NCI-H82 treated with DMSO at 0.1 percent for 48 hours (cell line): ENCODE measurements around the gene CKB.

Experiments used
- DNase-seq: peaks from one replicate; lab custom pipeline; 2025; ENCODE audit not compliant: unreplicated experiment; lab: John Stamatoyannopoulos, UW

CKB gene

GRCh38 chr14:103539056-103539825 lies 16.6 kb upstream of the CKB start:
- no peak for DNase-seq

DNA sequence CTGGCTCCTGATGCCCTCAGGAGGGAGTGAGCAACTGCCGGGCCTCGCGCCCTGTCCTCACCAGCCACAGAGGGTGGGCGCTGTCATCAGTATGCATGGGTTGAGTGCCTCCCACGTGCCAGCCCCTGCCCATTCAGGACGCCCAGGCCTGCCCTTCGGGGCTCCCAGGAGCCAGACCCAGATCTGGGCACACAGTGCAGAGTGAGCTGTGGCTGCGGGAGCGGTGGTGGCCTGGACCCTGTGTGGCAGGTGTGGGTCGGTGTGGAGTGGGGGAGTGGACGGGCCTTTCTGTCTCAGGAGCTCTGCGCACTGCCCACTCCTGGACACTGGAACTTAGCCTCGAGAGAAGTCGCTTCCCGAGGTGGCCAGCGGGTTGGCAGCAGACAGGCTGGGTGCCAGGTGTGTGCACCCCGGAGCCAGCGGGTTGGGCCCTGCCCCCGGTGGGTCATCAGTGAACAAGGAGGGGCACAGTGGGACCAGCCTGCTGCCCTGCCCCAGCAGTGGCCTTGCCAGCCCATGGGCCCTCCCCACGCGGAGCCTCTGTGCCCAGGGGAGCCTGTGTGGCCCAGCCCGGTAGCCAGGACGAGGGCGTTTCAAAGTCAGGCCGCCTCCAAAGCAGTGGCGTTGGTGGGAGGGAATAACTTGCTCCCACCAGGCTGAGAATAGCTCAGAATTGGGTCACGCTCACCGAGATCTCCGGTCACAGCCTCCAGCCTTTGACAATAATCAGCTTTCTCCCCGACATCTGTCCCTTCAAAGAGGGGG lies 15.8 kb upstream of the CKB start:
- DNase-seq = no peak

- no peak for DNase-seq
These were observed 14.8 kb upstream of the CKB start for GRCh38 chr14:103537175-103537990.

GRCh38 chr14:103536693-103537092 lies 14.1 kb upstream of the CKB start:
- no peak for DNase-seq

- DNase-seq = no peak
These were observed 13.4 kb upstream of the CKB start for GRCh38 chr14:103535891-103536565.

GRCh38 chr14:103535081-103535890 lies 12.7 kb upstream of the CKB start:
- DNase-seq = no peak

- DNase-seq = no peak
These were observed 12.0 kb upstream of the CKB start for GRCh38 chr14:103534576-103535061.

DNA sequence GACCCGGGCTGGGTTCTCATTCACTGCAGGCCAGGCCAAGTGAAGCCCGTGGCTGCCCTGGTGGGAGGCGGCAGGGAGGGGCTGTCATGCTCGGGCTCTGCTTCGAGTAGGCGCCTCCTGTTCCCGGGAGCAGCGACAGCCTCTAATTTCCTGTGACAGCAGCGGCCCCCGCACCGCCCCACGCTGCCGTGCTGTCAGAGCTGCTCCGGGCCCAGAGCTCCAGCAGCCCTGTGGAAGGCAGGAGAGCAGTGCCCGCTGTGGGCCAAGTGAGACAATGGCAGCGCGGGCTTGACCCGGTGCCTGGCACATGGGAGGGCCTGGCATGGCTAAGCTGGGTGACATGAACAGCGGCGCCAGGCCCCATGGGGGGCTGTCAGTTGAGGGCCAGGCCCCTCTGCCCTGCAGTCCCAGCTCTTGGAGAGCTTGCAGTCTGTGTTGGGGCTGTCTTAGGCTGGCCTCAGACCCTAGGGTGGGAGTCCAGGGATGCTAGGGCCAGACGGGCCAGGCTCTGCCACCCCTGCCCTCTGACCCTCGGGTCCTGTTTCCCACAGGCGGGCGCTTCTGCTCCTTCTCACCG lies 11.5 kb upstream of the CKB start:
- DNase-seq = no peak

DNA sequence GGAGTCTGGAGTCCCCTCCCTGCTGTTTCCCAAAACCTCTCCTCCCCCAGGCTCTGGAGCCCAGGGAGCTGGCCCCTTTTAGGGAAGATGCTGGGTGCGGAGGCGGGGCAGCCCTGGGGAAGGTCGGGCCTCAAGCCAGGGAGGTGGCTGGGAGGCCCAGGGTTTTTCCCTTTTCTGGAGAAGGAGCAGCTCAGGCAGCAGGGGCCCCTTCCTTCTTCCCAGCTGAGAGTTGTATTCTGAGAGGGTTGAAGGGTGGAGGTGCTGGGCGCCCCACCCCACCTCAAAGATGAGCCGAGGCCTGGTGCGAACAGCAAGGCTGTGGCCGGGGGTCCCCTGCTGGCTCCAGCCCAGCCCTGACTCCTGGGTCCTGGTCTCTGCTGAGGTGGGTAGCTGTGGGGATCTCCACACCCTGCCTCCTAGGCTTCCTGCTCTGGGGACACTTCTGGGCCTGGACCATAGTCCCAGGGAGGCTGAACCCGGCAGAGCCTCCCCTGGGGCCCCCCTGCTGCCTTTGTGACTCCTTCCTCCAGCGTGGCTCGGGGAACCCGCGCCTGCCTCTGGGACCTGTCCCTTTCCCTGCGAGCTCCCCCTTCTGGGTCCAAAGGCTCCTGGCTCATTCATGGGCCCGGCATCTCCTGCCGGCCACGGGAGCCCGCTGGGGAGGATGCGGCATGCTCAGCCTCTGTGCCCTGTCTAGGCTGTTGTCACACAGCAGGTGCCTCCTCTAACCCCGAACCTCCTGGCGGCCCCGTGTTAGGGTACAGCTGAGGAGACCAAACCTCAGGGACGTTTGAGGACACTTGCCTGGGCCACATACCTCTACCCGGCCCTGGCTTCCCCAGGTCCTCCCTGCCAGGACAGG lies 10.7 kb upstream of the CKB start:
- no peak for DNase-seq

GRCh38 chr14:103532216-103533136 lies 9.8 kb upstream of the CKB start:
- no peak for DNase-seq

GRCh38 chr14:103531421-103532215 lies 9.0 kb upstream of the CKB start:
- no peak for DNase-seq

GRCh38 chr14:103530831-103531230 lies 8.2 kb upstream of the CKB start:
- DNase-seq = no peak

- no peak for DNase-seq
These were observed 7.8 kb upstream of the CKB start for GRCh38 chr14:103530390-103530789.

GRCh38 chr14:103529383-103530365 lies 7.0 kb upstream of the CKB start:
- DNase-seq = no peak

DNA sequence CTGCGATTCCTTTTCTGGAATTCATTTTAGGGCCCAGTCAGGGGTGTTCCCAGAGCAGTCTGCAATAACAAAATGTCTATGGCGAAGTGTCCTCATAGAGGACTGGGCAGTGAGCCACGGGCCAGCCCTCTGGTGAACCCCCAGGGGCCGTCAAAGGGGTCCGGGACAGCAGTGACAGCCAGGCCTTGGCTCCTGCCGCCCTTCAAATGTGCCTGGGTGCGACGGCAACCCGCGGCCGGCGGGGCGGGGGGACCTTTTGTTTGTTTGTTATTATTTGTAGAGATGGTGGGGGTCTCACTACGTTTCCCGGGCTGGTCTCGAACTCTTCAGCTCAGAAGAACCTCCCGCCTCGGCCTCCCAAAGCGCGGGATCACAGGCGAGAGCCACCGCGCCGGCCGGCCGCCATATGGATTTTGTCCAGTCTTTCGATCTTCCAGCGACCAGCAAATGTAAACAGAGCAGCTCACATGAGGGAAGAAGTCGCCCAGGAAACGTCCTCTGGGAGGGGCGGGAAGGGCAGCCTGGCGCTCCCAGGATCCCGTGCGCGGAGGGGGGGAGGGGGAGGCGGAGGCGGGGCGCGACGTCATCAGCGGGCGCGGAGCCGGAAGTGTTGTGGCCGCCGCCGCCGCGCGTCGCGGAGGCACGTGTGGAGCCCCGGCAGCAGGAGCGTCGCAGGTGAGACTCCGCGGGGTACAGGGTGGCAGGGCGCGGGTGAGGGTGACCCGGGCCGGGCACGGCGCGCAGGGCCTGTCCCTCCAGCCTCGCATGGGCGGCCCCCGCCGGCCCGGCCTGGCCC lies 6.2 kb upstream of the CKB start, which contains the start of gene TRMT61A:
TRMT61A (plus strand) TSS at position 610 of the 796 bp plus-strand sequence. CDS start 783 bp downstream, outside the sequence.
- peak; percentile 41 for DNase-seq
